GM18909 (cell line): ENCODE results near the gene TP53I13.
A peak's percentile ranks its signal among the peaks of the same experiment; 100 is the strongest.

Source experiments
- ATAC-seq: cut with Tn5 transposase; IDR thresholded peaks from one replicate; pipeline ENCODE4 v1.9.1; 2021; ENCODE audit warnings: mild to moderate bottlenecking; ENCODE audit not compliant: unreplicated experiment, poor library complexity

The TP53I13 gene

DNA sequence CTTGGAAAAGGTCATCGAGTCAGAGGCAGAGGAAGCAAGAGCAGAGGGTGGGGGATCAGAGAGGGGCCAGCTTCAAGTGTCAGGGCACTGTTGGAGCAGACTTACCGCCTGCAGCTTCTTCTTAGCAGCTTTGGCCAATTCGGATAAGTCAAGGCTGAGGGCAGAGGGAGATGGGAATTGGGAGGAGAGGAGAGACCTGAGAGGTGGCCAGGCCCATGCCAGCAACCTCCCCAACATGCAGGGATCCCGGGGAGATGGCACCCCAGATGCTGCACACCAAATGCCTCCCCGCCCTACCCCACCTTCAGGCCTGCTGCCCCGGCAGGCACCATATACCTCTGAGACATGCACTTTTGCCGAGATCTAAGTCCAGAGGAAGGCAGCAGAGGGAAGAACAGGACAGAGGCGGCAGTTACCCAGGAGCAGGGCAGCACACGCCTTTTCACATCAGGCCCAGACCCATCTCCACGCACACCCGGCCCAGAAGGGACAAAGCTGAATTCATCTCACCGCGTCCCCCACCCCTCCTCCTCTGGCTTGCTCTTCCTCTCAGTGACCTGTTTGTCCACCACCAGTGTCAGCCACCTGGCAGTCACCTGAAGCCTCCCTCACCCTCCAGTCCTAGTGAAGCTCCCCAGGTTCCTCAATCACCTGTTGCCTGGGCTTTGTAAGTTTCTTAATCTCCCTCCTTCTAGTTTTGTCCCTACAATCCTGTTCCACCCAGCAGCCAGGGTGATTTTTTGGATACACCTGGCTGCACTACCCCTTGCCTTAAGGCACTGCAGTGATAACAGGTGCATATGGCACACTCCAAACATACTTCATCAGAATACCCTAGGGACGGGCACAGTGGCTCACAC, 10.4 kb downstream of the TP53I13 start:
- ATAC-seq = no peak

- ATAC-seq = peak; percentile 78
Measured at GRCh38 chr17:29579866-29580771, 11.6 kb downstream of the TP53I13 start.

GRCh38 chr17:29581583-29582253, 13.2 kb downstream of the TP53I13 start:
- no peak for ATAC-seq

DNA sequence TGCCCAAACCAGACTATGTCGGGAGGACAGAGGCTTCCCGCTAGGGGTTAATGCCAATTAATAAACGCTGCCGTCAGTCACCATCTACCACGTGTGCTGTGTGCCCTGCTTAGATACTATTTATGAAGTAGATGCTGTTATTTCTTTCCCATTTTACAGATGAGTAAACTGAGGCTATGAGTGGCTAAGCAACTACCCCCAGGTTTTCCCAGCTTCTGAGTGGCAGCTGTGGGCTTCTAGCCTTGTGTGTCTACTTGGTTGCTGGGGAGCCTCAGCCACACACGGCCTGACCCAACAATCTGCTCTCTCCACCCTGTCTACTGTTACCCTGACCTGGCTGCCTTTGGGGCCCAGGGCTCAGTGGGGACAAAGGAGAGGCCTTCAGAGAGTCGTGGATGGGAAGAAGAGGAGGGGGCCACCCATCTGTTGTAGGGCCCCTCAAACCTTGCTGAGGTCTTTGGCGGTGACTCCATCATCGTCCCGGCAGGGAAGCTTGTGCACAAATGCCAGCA, 13.8 kb downstream of the TP53I13 start:
- no peak for ATAC-seq

GRCh38 chr17:29582772-29583171, 14.3 kb downstream of the TP53I13 start:
- no peak for ATAC-seq

GRCh38 chr17:29583324-29584248, 15.1 kb downstream of the TP53I13 start:
- ATAC-seq = no peak

DNA sequence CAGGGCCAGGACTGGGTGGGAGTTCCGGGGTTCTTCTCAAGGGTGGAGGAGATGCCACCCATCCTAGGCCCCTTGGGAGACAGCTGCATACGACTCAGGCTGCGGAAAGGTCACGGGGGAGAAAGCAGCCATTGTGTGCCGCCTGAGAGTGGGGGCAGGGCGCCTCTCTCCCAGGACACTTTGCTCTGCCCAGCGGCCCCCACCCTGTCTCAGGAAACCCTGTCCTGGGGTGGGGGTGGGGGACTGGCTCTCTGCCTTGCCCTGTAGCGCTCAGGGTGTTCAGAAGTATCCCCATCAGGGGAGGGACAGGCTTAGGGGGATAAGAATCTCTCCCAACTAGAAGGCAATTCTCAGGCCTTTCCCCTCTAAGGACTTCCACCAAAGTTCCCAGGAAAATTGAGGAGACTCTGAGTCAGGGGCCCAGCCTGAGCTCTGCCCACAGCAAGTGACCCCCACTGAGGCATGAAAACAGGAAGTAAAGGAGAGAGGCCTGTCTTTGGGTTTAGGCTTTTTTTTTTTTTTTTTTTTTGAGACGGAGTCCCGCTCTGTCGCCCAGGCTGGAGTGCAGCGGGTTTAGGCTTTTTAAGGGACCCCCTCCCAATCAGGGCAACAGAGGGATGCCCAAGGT, 16.1 kb downstream of the TP53I13 start:
- ATAC-seq = no peak

DNA sequence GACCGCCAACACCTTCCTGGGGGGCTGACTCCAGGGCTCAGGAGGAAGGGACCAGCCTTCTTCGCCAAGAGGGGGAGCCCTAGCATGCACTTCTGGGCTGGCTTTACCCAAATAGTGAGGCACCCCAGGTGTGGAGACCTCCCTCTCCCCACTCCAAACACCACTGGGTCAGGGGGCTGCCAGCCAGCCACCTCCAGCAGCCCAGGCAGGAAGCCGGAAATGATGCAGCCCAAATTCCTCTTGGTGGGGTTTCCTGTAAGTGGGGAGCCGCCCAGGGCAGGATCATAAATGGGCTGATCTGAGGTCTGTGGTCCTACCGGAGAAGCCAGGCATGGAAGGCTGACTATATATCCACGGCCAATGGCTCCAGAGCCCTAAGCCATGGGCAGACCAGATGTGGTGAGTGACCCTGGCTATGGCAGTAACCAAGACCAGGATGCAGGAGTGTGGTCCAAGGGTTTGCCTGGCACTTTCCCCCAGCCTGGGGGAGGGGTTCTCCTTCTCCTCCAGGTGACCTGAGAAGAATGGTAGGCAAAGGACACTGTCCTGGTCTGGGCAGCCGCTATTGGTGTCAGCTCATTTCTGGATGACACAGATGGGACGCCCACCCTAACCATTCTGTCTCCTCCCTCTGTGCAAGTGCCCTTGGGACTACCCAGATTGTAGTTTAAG, 16.7 kb downstream of the TP53I13 start:
- ATAC-seq = no peak

DNA sequence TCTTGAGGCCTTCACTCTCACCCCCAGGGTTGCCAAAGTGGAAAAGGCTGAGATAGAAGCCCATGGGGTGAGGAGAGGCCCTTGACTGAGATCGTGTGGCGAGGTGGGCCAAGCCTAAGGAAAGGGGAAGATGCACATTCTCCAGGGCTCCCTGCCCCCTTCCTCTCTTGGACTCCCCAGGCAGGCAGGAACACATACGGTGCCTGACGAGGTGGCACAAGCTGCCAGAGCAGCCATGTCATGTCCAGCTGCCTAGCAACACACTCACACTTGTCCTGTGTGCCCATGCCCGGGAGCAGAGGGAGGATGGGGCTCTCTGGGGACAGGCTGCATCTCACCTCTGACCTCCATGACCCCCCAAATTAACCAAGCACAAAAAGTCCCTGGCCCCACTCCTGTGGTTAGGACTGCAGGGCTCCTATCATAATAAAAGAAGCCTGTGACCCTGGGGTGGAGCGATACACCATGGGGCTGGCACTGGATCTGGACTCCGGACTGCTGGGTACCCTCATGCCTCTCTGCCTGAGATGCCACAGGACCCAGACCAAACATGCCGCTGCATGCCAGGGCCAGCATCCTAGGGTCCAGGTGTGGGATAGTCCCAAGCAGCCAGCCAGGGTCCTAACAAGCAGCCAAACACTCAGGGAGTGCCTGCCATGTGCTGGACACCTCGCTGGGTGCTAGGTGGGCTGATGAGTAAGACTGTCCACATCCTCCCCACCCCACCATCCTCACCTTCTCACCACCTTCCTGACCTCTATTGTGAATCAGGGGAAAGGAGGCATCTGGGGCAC, 18.4 kb downstream of the TP53I13 start:
- no peak for ATAC-seq

DNA sequence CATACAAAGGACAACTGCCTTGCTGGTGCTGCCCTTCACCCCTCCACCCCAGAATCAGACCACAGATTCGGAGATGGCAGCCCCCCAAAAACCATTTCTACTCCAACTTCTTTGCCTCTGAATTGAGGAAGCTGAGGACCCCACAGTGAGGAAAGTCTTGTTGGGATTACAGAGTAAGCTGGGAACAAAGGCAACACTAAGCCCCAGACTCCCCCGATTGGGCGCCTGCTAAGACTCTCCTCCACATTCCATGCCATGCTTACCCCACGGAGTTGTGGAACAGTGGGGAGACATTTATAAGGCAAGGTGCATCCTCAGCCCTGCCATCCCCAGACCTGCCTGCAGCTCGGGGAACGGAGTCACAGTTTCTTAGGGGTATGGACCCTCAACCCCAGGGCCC, 19.1 kb downstream of the TP53I13 start:
- ATAC-seq = no peak

DNA sequence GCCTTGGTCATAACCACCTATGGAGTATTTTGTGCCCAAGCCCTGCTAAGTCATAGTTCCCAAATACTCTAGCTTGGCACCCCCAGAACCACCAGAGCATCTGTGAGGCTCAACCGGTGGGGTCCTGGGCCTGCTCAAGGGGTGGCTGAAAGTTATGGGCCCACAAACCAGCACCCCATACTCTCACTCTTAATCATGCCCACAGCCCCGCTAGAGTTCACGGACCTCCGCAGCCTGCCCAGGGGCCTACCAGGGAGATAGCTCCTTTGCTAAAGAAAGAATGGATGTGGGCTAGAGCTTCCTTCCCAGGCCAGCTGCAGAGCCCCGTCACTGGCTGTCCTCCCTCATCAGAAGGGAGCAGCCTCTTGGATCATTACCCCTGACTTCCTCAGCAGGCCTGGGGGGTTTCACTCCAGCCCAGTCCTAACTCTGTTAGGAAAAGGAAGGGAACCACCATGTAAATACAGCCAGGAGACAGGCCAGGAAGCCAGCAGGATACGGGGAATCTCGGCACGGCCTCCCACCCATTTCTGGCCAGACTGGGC, 19.6 kb downstream of the TP53I13 start:
- ATAC-seq = no peak

DNA sequence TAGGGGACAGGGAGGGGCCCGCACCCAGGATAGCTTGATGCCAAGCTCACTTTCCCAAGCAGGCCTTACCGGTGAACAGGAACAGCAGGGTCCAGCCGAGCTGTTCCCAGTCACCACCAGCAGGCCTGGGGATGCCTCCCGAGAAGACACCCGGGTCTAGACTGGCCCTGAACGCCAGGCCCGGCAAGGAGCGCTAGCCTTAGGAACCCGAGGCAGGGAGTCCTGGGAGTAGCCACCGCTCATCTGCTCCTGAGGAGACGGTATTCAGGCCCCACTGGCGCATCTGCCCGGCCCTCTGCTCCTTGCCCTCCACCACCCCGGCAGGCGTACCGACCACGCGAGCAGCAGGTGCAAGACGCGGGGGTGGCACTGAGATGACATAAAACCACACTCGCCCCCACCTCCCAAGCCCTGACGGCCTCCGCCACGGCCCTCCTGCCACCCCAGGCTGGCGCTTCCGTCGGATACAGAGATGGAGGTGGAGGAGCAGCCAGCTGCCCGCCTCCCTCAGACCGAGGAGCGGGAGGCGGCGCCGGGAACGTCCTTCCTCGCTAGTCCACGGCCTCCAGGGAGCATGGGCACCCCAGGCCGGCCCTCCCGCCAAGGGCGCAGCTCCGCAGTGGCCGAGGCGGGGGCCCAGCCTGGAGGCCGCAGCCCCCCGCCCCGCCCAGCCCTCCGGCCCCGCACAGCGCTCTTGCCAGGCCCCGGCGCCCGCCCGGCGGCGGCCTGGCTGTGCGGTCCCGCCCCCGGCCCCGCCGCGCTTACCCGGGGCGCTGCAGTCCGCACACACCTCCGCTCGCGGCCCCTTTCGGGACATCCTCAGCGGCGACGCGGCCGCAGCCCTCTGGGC, 20.3 kb downstream of the TP53I13 start:
- ATAC-seq = peak; percentile 22

- ATAC-seq = peak; percentile 58
Measured at GRCh38 chr17:29589524-29590410, 21.3 kb downstream of the TP53I13 start, which contains the start of gene GIT1. TSS of gene GIT1 (minus strand) at chr17:29589648. CDS start at chr17:29589378, 270 bp downstream.

DNA sequence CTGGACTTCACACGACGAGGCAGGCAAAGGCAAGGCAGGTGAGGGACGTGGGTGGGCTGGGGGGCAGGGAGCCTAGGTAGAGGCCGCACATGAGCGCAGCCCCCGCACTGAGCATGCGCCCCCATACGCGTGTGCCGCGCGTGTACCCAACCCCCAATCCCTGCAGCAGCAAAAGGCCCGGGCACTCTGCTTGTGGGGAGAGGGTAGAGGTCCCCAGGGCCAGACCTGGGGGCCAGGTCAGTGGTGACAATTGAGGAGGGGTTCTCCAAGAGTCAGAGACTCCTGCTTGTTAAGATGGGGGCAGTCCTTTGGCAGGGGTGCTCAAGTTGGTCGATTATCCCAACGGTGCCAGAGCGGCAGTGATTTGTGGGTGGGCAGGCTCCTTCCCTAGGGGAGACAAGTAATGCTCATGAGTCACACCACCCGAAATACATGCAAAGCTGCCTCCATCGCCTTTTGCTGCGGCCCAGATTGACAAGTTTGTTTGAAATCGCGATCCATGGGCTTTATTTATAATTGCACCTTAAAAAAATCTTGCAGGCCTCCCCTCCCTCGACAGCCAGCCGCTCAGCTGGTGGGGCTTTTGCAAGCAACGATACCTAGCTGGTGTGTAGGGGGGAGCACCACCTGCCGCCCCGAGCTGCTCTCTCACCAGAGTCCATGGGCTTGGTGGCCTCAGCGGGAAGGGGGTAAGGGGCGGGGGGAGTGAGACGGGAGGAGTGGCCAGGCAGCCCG, 22.1 kb downstream of the TP53I13 start:
- no peak for ATAC-seq
